Transverse colon (tissue), 4 donors: ENCODE measurements around the gene ZNF496. TPM values are rescaled to one million over a fixed set of nuclear protein-coding genes. Genes with fewer than 3 reads are reported as not detected.
"Not testable (repeated sequence)": the region's sequence is repeated elsewhere in the genome, so short reads cannot be mapped to it uniquely, and the experiment has no call there.

ENCODE experiments used
- DNase-seq: peaks from one replicate; pipeline ENCODE4 v3.0.0-alpha.2; 2019
- H3K27ac ChIP-seq, 4 donors: fragments of 200-600 bp; sonication (generic); 2 replicates each; pipeline ENCODE4 v1.5.1; 2016 to 2018; ENCODE audit warnings: inconsistent platforms in 4 of 4
- H3K27me3 ChIP-seq: fragments of 200-600 bp; sonication (generic); 2 replicates; pipeline ENCODE4 v1.5.1; 2017; ENCODE audit warnings: inconsistent platforms
- H3K36me3 ChIP-seq, 4 donors: fragments of 200-600 bp; sonication (generic); 2 replicates each; pipeline ENCODE4 v1.5.1; 2017 to 2019; ENCODE audit warnings: inconsistent platforms in 4 of 4
- H3K4me1 ChIP-seq, 4 donors: fragments of 200-600 bp; sonication (generic); 2 replicates each; pipeline ENCODE4 v1.5.1; 2017 to 2020; ENCODE audit warnings: inconsistent platforms in 4 of 4
- H3K4me3 ChIP-seq, 4 donors: fragments of 200-600 bp; sonication (generic); 1 replicate in 1 of 4; 2 replicates in 3 of 4; pipeline versions ENCODE4 v1.5.1 to v1.6.1; 2017 to 2019; ENCODE audit warnings: inconsistent platforms in 4 of 4
- H3K9me3 ChIP-seq, 2 donors: fragments of 200-600 bp; sonication (generic); 2 replicates each; pipeline ENCODE4 v1.5.1; 2017 to 2019; ENCODE audit warnings: inconsistent platforms in 2 of 2
- CTCF ChIP-seq, 5 experiments: fragments of 200-600 bp in 3 of 5; fragments of 450-650 bp in 2 of 5; sonication (generic) in 3 of 5; IDR thresholded peaks; 1 replicate in 2 of 5; 2 replicates in 3 of 5; pipeline ENCODE4 v1.5.1; 2016 to 2017; ENCODE audit warnings: antibody characterized with exemption in 5 of 5, inconsistent platforms in 3 of 5, mild to moderate bottlenecking in 2 of 5, moderate library complexity in 1 of 5
- EP300 ChIP-seq: sonication (generic); formaldehyde crosslinking; IDR thresholded peaks from one replicate; pipeline ENCODE4 v1.6.1; 2017; ENCODE audit warnings: antibody characterized with exemption, low read depth
- POLR2A ChIP-seq: fragments of 450-650 bp; IDR thresholded peaks from one replicate; pipeline ENCODE4 v1.6.1; 2016; ENCODE audit warnings: antibody characterized with exemption, mild to moderate bottlenecking, moderate library complexity
- POLR2AphosphoS5 ChIP-seq, 3 donors: sonication (generic); formaldehyde crosslinking; IDR thresholded peaks; one replicate each; pipeline ENCODE4 v1.6.1; 2016; ENCODE audit warnings: antibody characterized with exemption in 3 of 3
- WGBS, 2 donors: methylation state at CpG; one replicate each; pipeline ENCODE4 v1.1.5; 2018; ENCODE audit warnings: low coverage in 1 of 2; 5-methylcytosine and 5-hydroxymethylcytosine counted together
- in situ Hi-C, 4 donors: fragments of 200-750 bp; cut with MboI; loops; one replicate each; pipeline versions ENCODE4 v1.15.0 to v1.15.1; 2017; ENCODE audit warnings: low sequenced_read_pairs in 3 of 4, low pct_ligation_motif_present in 1 of 4, low pct_unique_long_range_greater_than_20kb in 1 of 4
- intact Hi-C: fragments of 100-400 bp; cut with DNase I; formaldehyde crosslinking; loops from one replicate; pipeline ENCODE4 v1.15.1; 2023; ENCODE audit warnings: low total_unique reads
- total RNA-seq, 4 donors: library from RNA; depleted of rRNA; stranded (reverse); fragments of >200 nt; gene quantifications; one replicate each; pipeline ENCODE4 v1.1.0, GENCODE V29; 2016

ZNF496 gene
- total RNA-seq, 4 donors from 2014 or later = 12.4 to 35.8 (median 28.7) TPM

- TF ChIP-seq EP300 (no peak), CTCF (IDR thresholded peaks at IDR 0.05) (no peak), POLR2AphosphoS5 (IDR thresholded peaks at IDR 0.05) (no peak), POLR2A (no peak)
- Histone ChIP-seq H3K36me3 (no peaks in the 10 kb centered on the region), H3K9me3 (no peaks in the 10 kb centered on the region), H3K4me3 (no peak overlapping the region), H3K27ac (no peak overlapping the region), H3K27me3 (peaks cover 12% of the 10 kb centered on the region), H3K4me1 (no peaks in the 10 kb centered on the region)
- 68% methylated on average over 4 of the region's 4 CpGs; no CpG with 5 or more reads in 1 of the 2 donors for WGBS, 2 donors
- DNase-seq = no peak
- intact Hi-C loops (no loop called here), in situ Hi-C loops (no loop called here)
Measured at GRCh38 chr1:247366926-247367645, 35.4 kb upstream of the ZNF496 start.

GRCh38 chr1:247366345-247366744, 34.7 kb upstream of the ZNF496 start:
- DNase-seq, in situ Hi-C loops, H3K4me3 ChIP-seq, H3K4me1 ChIP-seq, H3K36me3 ChIP-seq, H3K9me3 ChIP-seq, intact Hi-C loops, H3K27ac ChIP-seq: not testable (repeated sequence)
- H3K27me3 ChIP-seq = peaks cover 12% of the 10 kb centered on the region
- 100% methylated on average over 1 of the region's 1 CpG for WGBS, 2 donors

DNA sequence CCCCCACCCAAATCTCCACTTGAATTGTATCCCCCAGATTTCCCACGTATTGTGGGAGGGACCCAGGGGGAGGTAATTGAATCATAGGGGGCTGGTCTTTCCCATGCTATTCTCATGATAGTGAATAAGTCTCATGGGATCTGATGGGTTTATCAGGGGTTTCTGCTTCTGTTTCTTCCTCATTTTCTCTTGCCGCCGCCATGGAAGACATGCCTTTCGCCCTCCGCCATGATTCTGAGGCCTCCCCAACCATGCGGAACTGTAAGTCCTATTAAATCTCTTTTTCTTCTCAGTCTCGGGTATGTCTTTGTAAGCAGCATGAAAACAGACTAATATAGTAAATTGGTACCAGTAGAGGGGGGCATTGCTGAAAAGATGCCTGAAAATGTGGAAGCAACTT, 33.4 kb upstream of the ZNF496 start:
- Histone ChIP-seq H3K36me3 (no peaks in the 10 kb centered on the region), H3K4me1 (peaks cover 0 to 13% (median 4%) of the 10 kb centered on the region in 4 donors), H3K27me3 (peaks cover 12% of the 10 kb centered on the region), H3K4me3 (no peak overlapping the region), H3K9me3 (no peaks in the 10 kb centered on the region), H3K27ac (no peak overlapping the region)
- DNase-seq = no peak
- intact Hi-C loops (no loop called here), in situ Hi-C loops (no loop called here)
- TF ChIP-seq POLR2A = no peak
- no peak for TF ChIP-seq EP300
- no peak for TF ChIP-seq CTCF (IDR thresholded peaks at IDR 0.05)
- TF ChIP-seq POLR2AphosphoS5 (IDR thresholded peaks at IDR 0.05) = no peak
- 87 to 92% methylated on average over 6 to 7 of the region's 7 CpGs for WGBS, 2 donors

GRCh38 chr1:247363000-247363399, 31.3 kb upstream of the ZNF496 start:
- Histone ChIP-seq H3K27me3 (peaks cover 12% of the 10 kb centered on the region), H3K4me1 (peaks cover 0 to 13% (median 4%) of the 10 kb centered on the region in 4 donors)
- in situ Hi-C loops, intact Hi-C loops, H3K9me3 ChIP-seq, H3K27ac ChIP-seq, DNase-seq, H3K4me3 ChIP-seq, H3K36me3 ChIP-seq: not testable (repeated sequence)
- WGBS, 2 donors = 75% methylated on average over 1 of the region's 1 CpG; no CpG with 5 or more reads in 1 of the 2 donors

GRCh38 chr1:247362153-247362552, 30.5 kb upstream of the ZNF496 start:
- in situ Hi-C loops = no loop called here
- TF ChIP-seq POLR2A (no peak), CTCF (IDR thresholded peaks at IDR 0.05) (no peak), POLR2AphosphoS5 (IDR thresholded peaks at IDR 0.05) (no peak), EP300 (no peak)
- peaks cover 0 to 19% (median 4%) of the 10 kb centered on the region in 4 donors for H3K4me1 ChIP-seq
- H3K27me3 ChIP-seq = peaks cover 12% of the 10 kb centered on the region
- H3K9me3 ChIP-seq = no peaks in the 10 kb centered on the region
- no peak overlapping the region for H3K4me3 ChIP-seq
- intact Hi-C loops = no loop called here
- H3K27ac ChIP-seq = no peak overlapping the region
- DNase-seq = no peak
- WGBS, 2 donors = 76 to 82% methylated on average over 5 of the region's 5 CpGs
- H3K36me3 ChIP-seq = no peaks in the 10 kb centered on the region
